ENCODE data around the gene PSMB10.

PSMB10 gene

GRCh38 chr16:67888331-67888730 lies 48.3 kb downstream of the PSMB10 start:
- DNase-seq: no peak

GRCh38 chr16:67886387-67886786 lies 50.3 kb downstream of the PSMB10 start:
- no peak for DNase-seq

- no peak for DNase-seq
These were observed 50.7 kb downstream of the PSMB10 start for GRCh38 chr16:67885976-67886375.

- no peak for DNase-seq
These were observed 51.1 kb downstream of the PSMB10 start for GRCh38 chr16:67885545-67885944.

GRCh38 chr16:67884684-67885083 lies 52.0 kb downstream of the PSMB10 start, which contains the start of gene NRN1L:
NRN1L (plus strand) TSS chr16:67884885; CDS start chr16:67884904, 19 bp downstream.
- no peak for DNase-seq
